K562 (cell line): ENCODE data around the gene PCDHB6. TPM values are rescaled to one million over a fixed set of nuclear protein-coding genes. Genes with fewer than 3 reads are reported as not detected.

Experiments used
- HDAC8 ChIP-seq: fragments of 450-650 bp; IDR thresholded peaks from 2 replicates; pipeline ENCODE4 v1.6.1; 2016; ENCODE audit warnings: mild to moderate bottlenecking, missing genetic modification characterization, moderate library complexity, missing compliant biosample characterization
- KAT2B ChIP-seq: IDR thresholded peaks from one replicate; pipeline ENCODE4 v1.6.1; 2012; ENCODE audit warnings: low read depth, mild to moderate bottlenecking, control low read depth, inconsistent platforms, low read length, moderate library complexity
- YY1 ChIP-seq, 3 experiments: IDR thresholded peaks; 2 replicates each; pipeline ENCODE4 v1.6.1; 2011; ENCODE audit warnings: low read length in 2 of 3, mild to moderate bottlenecking in 2 of 3, moderate library complexity in 2 of 3, borderline replicate concordance in 1 of 3, control low read depth in 1 of 3, low read depth in 1 of 3; ENCODE audit not compliant: insufficient read depth in 3 of 3, insufficient replicate concordance in 2 of 3, control insufficient read depth in 1 of 3, insufficient read length in 1 of 3; ENCODE audit errors: extremely low read depth in 1 of 3
- ZC3H8 ChIP-seq: fragments of 450-650 bp; IDR thresholded peaks from 2 replicates; pipeline ENCODE4 v1.6.1; 2017
- ZNF668 ChIP-seq: fragments of 250-450 bp; sonication (Bioruptor Pico); IDR thresholded peaks from 2 replicates; pipeline ENCODE4 v1.8.0; 2022; ENCODE audit warnings: mild to moderate bottlenecking, inconsistent platforms
- polyA plus RNA-seq, 8 experiments: library from polyadenylated mRNA; depleted of rRNA in 4 of 8; stranded (reverse) in 5 of 8; unstranded in 3 of 8; fragments of >200 nt; fragmentation: Nextera tagmentation in 2 of 8; fragmentation: Illumina TruSeq in 1 of 8; extraction: Ambion mirVana in 2 of 8; extraction: Trizol in 1 of 8; gene quantifications; 2 replicates each; pipeline versions ENCODE4 v1.2.1 to v1.2.3, GENCODE V29; 2011 to 2014; ENCODE audit warnings: inconsistent platforms in 1 of 8, missing spikeins in 1 of 8
- total RNA-seq, 7 experiments: library from RNA; depleted of rRNA in 6 of 7; stranded (reverse); fragments of >200 nt in 6 of 7; fragmentation: Illumina TruSeq in 2 of 7; extraction: Trizol in 2 of 7; gene quantifications; 2 replicates each; pipeline versions ENCODE4 v1.2.1 to v1.2.3, GENCODE V29; 2011 to 2021; ENCODE audit warnings: low replicate concordance in 1 of 7
- TF ChIP-seq, protein P1 (sequence below): sonication (generic); formaldehyde crosslinking; IDR thresholded peaks from 2 replicates; pipeline ENCODE4 v1.8.1; 2023; ENCODE audit warnings: mild to moderate bottlenecking, missing genetic modification reagents
- TF ChIP-seq, protein P2 (sequence below): sonication (generic); formaldehyde crosslinking; IDR thresholded peaks from 2 replicates; pipeline ENCODE4 v1.8.0; 2022; ENCODE audit warnings: missing genetic modification reagents, mild to moderate bottlenecking, borderline replicate concordance

PCDHB6 gene
- total and polyA plus RNA-seq, 9 of the 15 experiments (the other 6 are each of a cell fraction or from before 2014, with no cell fraction given) = not detected

DNA sequence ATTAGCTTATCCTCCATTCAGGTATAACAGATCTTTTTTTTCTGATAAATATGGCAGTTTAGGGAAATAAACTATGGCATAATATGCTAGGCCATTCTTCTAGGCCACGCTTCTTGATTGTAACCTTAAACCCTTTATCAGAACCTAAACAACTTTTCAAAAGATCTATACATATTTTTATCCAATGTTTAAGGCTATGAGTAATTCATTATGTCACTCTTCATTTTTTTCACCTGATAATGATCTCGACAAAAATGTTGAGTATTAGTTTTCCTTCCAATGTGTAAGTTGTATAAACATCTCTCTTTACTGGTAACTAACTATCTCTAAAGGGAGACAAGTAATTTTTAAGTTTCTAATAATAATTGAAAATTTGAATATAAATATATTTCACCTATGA is 30.6 kb upstream of the PCDHB6 start (continued):
- TF ChIP-seq, protein P1, sequence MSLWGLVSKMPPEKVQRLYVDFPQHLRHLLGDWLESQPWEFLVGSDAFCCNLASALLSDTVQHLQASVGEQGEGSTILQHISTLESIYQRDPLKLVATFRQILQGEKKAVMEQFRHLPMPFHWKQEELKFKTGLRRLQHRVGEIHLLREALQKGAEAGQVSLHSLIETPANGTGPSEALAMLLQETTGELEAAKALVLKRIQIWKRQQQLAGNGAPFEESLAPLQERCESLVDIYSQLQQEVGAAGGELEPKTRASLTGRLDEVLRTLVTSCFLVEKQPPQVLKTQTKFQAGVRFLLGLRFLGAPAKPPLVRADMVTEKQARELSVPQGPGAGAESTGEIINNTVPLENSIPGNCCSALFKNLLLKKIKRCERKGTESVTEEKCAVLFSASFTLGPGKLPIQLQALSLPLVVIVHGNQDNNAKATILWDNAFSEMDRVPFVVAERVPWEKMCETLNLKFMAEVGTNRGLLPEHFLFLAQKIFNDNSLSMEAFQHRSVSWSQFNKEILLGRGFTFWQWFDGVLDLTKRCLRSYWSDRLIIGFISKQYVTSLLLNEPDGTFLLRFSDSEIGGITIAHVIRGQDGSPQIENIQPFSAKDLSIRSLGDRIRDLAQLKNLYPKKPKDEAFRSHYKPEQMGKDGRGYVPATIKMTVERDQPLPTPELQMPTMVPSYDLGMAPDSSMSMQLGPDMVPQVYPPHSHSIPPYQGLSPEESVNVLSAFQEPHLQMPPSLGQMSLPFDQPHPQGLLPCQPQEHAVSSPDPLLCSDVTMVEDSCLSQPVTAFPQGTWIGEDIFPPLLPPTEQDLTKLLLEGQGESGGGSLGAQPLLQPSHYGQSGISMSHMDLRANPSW (CRISPR knock-in tag) = no peak
- TF ChIP-seq, protein P2, sequence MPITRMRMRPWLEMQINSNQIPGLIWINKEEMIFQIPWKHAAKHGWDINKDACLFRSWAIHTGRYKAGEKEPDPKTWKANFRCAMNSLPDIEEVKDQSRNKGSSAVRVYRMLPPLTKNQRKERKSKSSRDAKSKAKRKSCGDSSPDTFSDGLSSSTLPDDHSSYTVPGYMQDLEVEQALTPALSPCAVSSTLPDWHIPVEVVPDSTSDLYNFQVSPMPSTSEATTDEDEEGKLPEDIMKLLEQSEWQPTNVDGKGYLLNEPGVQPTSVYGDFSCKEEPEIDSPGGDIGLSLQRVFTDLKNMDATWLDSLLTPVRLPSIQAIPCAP (CRISPR knock-in tag) = no peak
- TF ChIP-seq YY1 (IDR thresholded peaks at IDR 0.05; ENCODE audit: borderline replicate concordance in 1 of 3, control insufficient read depth in 1 of 3, extremely low read depth in 1 of 3, insufficient read depth in 3 of 3, insufficient read length in 1 of 3, insufficient replicate concordance in 2 of 3, low read depth in 1 of 3, low read length in 2 of 3) (no peak), ZNF668 (CRISPR knock-in tag) (no peak), ZC3H8 (no peak), HDAC8 (no peak), KAT2B (no peak)
